HG03575 (cell line): ENCODE measurements around the gene TMTC1.

Experiments
- ATAC-seq: cut with Tn5 transposase; IDR thresholded peaks from one replicate; pipeline ENCODE4 v1.9.1; 2021; ENCODE audit not compliant: unreplicated experiment, insufficient number of reproducible peaks, low FRiP score; ENCODE audit errors: extremely low read depth

Gene TMTC1

DNA sequence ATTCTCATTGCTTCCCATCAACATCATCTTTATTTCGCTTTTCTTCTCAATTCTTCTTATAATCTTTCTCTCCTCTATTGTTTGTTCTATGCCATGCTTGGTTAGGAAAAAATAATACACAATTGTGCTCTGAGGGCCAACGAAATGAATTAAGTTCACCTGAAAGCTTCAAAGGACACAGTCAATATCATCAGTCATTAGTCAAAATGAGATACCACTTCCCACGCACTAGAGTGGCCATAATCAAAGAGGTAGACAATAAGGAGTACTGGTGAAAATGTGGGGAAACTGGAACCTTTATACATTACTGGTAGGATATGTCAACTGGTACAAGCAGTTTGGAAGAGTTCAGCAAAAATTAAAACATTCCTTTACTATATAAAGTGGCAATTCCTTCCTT lies 91.5 kb downstream of the TMTC1 start:
- no peak for ATAC-seq

- ATAC-seq: no peak
Observed at GRCh38 chr12:29691161-29691854, 92.4 kb downstream of the TMTC1 start.

DNA sequence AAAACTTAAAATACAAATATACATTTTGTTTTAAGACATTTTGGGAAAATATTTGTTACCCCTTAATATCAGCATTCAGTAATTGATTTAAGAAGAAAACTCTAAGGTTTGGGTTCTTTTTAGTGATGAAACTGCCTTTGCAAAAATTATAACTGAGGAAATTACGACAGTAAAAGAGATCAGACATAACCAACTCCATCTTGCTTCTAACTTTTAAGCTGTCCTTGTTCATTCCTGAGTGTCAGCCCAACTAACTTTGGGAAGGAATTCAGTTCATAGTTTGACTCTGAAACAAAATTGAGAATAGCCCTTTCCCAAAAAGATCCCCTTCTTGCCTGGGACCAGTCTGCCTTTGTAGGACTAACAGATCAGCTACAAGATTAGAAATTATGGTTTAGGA lies 93.0 kb downstream of the TMTC1 start:
- no peak for ATAC-seq

DNA sequence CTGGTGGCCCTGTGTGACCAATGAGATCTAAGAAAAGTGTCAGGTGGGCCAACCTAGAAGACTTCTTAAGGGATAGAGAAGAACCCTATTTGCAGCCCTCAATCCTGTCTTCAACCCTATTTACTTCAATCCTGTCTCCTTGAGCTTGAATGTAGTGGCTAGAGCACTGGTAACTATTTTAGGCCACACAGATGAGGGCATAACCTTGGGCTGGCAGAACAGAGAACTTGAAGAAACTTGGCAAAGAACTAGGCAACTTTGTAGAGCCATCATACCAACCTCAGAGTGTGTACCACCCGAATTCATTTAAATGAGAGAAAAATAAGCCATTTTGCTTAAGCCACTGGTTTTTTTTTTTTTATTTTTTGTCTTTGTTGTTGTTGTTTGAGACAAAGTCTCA lies 94.8 kb downstream of the TMTC1 start:
- ATAC-seq: no peak

GRCh38 chr12:29682088-29682487 lies 101.7 kb downstream of the TMTC1 start:
- no peak for ATAC-seq

GRCh38 chr12:29681370-29681769 lies 102.4 kb downstream of the TMTC1 start:
- ATAC-seq: no peak

- no peak for ATAC-seq
Observed at GRCh38 chr12:29676676-29677075, 107.1 kb downstream of the TMTC1 start.

GRCh38 chr12:29674463-29674862 lies 109.3 kb downstream of the TMTC1 start:
- ATAC-seq: no peak

- no peak for ATAC-seq
Observed at GRCh38 chr12:29673346-29673745, 110.4 kb downstream of the TMTC1 start.

DNA sequence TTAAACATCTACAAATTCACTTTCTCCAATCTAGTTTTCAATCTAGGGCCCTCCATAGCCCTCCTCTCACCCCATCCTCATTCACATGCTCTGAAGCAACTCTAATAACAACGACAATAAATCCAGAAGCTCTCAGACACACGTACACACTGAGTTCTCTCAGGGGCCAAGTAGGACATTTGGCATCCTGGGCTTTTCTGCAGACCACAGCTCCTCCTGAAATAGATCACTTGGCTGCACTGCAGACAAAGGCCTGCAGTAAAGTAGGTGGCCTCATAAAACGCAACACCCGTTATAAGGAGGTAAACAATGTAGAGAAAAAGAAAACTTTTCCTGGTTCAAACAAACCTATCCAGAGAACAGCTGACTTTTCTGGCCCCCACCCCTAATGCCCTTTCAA lies 111.2 kb downstream of the TMTC1 start:
- ATAC-seq: no peak

- ATAC-seq: no peak
Observed at GRCh38 chr12:29671742-29672141, 112.0 kb downstream of the TMTC1 start.

DNA sequence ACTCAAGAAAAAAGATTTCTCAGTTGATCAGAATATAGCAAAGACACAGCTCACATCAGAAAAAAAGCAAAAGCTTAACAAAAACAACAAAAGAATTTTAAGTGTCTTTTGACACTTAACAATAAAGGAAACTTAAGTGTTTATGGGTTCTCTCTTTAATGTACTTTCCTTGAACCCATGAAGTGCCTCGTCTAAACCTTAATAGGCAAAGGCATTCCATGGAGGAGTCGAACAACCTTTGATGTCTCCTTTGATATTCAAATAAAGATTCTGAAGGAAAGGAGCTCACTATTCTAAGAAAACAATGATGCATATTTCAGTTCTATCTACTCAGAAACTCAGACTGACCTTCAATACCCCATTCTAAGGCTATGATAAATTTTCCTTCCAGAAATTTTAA lies 116.7 kb downstream of the TMTC1 start:
- ATAC-seq: no peak

DNA sequence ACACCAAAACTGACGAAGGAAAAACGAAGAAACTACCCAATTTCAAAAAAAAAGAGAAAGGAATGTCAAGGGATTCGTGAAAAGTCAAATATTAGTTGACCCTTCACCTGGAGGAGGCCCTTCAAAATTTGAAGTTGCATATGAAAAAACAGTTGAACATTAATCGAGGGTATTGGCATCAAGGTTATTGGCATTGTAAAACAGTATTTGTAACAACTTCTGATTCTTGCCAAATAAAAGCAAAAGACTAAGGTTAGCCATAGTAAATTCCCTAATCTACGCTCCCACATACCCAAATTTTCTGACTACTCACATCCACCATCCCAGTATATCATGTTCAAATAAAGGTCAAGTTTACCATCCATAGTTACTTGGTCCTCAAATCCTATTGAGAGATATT lies 118.6 kb downstream of the TMTC1 start:
- no peak for ATAC-seq

DNA sequence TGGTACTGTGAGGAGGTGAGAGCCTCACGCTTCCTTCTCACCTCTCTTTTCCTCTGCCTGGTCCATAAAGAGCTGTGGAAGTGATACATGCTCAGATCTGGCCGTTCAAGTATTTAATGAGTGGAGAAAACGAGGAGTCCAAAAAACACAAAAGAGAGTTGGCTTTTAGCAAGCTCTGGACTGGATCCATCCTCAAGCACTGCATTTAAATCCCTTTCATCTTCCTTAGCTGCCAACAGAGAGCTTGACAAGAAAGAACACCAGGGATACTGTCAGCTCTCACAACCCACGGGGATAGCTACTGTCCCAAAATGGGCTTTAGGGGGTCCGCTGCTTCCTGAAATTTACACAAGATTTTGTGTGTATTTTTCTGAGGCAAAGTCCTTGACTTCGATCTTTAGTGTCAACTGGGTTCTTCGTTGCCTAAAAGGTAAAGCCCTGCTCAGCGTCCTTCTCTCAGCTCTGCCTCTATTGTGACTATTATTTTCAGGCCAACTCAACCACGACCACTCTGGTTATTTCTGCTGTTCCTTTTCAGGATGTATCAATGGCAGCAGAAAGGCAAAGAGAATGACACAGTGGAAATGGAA lies 120.9 kb downstream of the TMTC1 start:
- ATAC-seq: no peak

GRCh38 chr12:29660847-29661246 lies 122.9 kb downstream of the TMTC1 start:
- ATAC-seq: no peak

GRCh38 chr12:29656762-29657538 lies 126.8 kb downstream of the TMTC1 start:
- ATAC-seq: no peak

- ATAC-seq: no peak
Observed at GRCh38 chr12:29655861-29656260, 127.9 kb downstream of the TMTC1 start.

- ATAC-seq: no peak
Observed at GRCh38 chr12:29653286-29653685, 130.5 kb downstream of the TMTC1 start.

DNA sequence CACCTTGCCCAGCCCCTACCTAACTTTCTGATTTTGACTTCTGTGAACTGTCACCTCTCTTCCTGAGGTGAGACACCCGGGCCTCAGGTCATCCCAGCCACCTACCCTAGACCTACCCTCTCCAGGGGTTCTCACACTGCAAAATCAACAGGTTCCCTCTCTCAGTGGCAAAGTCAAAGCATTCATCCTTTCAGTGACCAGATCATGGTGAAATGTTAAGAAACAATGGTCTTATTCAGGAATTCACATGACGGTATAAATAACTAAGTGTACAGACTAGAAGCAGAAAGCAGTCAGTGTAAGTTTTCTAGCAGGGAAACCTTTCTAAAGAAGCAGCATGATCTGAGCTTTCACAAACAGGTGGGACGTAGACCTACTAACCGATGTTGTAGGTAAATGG lies 133.4 kb downstream of the TMTC1 start:
- ATAC-seq: no peak

DNA sequence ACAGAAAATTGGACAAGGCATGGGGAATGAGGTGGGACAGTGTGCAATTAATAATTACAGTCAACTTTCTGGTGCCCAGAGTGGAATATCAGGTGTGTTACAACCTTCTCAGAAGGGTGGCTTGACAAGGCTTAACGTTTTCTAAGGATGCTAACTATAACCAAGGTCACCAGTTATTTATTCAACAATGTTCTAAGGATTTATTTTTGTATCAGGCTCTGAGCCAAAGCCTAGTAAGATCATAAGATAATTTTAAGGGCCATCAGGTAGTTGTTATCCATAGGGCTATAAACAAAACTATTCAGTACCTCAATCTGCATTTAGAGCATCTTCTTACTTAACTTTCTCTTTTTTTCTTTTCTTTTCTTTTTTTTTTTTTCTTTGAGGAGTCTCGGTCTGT lies 134.0 kb downstream of the TMTC1 start:
- no peak for ATAC-seq
